Tibial nerve (tissue), 4 donors: ENCODE measurements around the gene OR2AG2.

ENCODE experiments used
- CTCF ChIP-seq, 5 experiments: fragments of 200-600 bp in 3 of 5; fragments of 450-650 bp in 2 of 5; sonication (generic) in 3 of 5; IDR thresholded peaks; one replicate each; pipeline ENCODE4 v1.5.1; 2016 to 2019; ENCODE audit warnings: antibody characterized with exemption in 5 of 5, mild to moderate bottlenecking in 3 of 5, moderate library complexity in 2 of 5
- EP300 ChIP-seq, 2 donors: sonication (generic); formaldehyde crosslinking; IDR thresholded peaks; one replicate each; pipeline ENCODE4 v1.6.1; 2017; ENCODE audit warnings: antibody characterized with exemption in 2 of 2, mild to moderate bottlenecking in 1 of 2
- POLR2A ChIP-seq, 2 donors: fragments of 450-650 bp; IDR thresholded peaks; one replicate each; pipeline ENCODE4 v1.6.1; 2017; ENCODE audit warnings: antibody characterized with exemption in 2 of 2, mild to moderate bottlenecking in 2 of 2, moderate library complexity in 2 of 2

- TF ChIP-seq CTCF (IDR thresholded peaks at IDR 0.05) (no peak), POLR2A (IDR thresholded peaks at IDR 0.05) (no peak), EP300 (IDR thresholded peaks at IDR 0.05) (no peak)
These were observed 9.1 kb upstream of the OR2AG2 start for GRCh38 chr11:6780829-6781228.
